ENCODE data around the gene PLEKHB1. TPM values are rescaled to one million over a fixed set of nuclear protein-coding genes. Genes with fewer than 3 reads are reported as not detected.

The PLEKHB1 gene
- total RNA-seq (10 to 100 TPM in 2 of 4 donors, 1 to 10 TPM in 2; 8.1 to 13.7 (median 9.9) TPM), polyA plus RNA-seq (10 to 100 TPM in 1 of 3 donors, 1 to 10 TPM in 1, under 1 TPM in 1; 0.33 to 10.4 (median 5.2) TPM)
- long read RNA-seq, donor 1, partial matches to known transcripts: 2 of 6 reads
- long read RNA-seq, donor 1, other reads (novel, unspliced or antisense): 0 of 6 reads
- long read RNA-seq, donor 2, partial matches to known transcripts: 0 of 2 reads
- long read RNA-seq, donor 2, other reads (novel, unspliced or antisense): 1 of 2 reads

- Histone ChIP-seq H3K27ac (no peak within 1 kb of the TSS), H3K27me3 (ENCODE audit: insufficient read depth in 3 of 3, low read length in 2 of 3) (no peaks in the 10 kb centered on the region), H3K4me3 (peak within 1 kb of the TSS; percentile 55), H3K4me1 (peaks cover 3% of the 10 kb centered on the region), H3K9me3 (no peaks in the 10 kb centered on the region), H3K36me3 (ENCODE audit: insufficient read depth in 1 of 2, low read depth in 1 of 2) (no peaks in the 10 kb centered on the region)
- ATAC-seq (no peak), DNase-seq (no peak)
- no peak for TF ChIP-seq CTCF (IDR thresholded peaks at IDR 0.05)
- intact Hi-C loops (cut with DNase I): no loop called here
- WGBS, 3 donors: 44 to 57% (median 54%) methylated on average over 23 to 26 of the region's 26 CpGs
Measured at GRCh38 chr11:73645972-73646631, at the start of gene PLEKHB1. TSS of gene PLEKHB1 (plus strand) at chr11:73646581. CDS start at chr11:73646609, 28 bp downstream.

GRCh38 chr11:73597336-73597955 lies 48.9 kb upstream of the PLEKHB1 start:
- DNase-seq (no peak), ATAC-seq (no peak)
- intact Hi-C loops (cut with DNase I): no loop called here
- H3K4me1 ChIP-seq: peaks cover 18% of the 10 kb centered on the region
- WGBS, 3 donors: 2 to 3% (median 2%) methylated on average over 20 to 27 of the region's 27 CpGs
- no peaks in the 10 kb centered on the region for H3K9me3 ChIP-seq
- no peaks in the 10 kb centered on the region for H3K36me3 ChIP-seq (ENCODE audit: insufficient read depth in 1 of 2, low read depth in 1 of 2)
- peak overlapping the region; percentile 82 for H3K4me3 ChIP-seq
- H3K27ac ChIP-seq: peak overlapping the region; percentile 82
- H3K27me3 ChIP-seq (ENCODE audit: insufficient read depth in 3 of 3, low read length in 2 of 3): no peaks in the 10 kb centered on the region
- TF ChIP-seq CTCF (IDR thresholded peaks at IDR 0.05): no peak

GRCh38 chr11:73597956-73598718 lies 48.2 kb upstream of the PLEKHB1 start, which contains the start of gene FAM168A:
TSS of gene FAM168A (minus strand) at chr11:73598112. CDS start at chr11:73468474, 129,638 bp downstream.
- H3K27me3 ChIP-seq (ENCODE audit: insufficient read depth in 3 of 3, low read length in 2 of 3): no peaks in the 10 kb centered on the region
- ATAC-seq (peak; percentile 96 to 98 (median 96)), DNase-seq (peak; percentile 96 to 98)
- WGBS, 3 donors: 0% methylated on average over 36 to 64 of the region's 64 CpGs
- peaks cover 18% of the 10 kb centered on the region for H3K4me1 ChIP-seq
- intact Hi-C loops (cut with DNase I): no loop called here
- no peaks in the 10 kb centered on the region for H3K9me3 ChIP-seq
- peak; percentile 35 for TF ChIP-seq CTCF (IDR thresholded peaks at IDR 0.05)
- peak within 1 kb of the TSS; percentile 82 for H3K27ac ChIP-seq
- no peaks in the 10 kb centered on the region for H3K36me3 ChIP-seq (ENCODE audit: insufficient read depth in 1 of 2, low read depth in 1 of 2)
- peak within 1 kb of the TSS; percentile 82 for H3K4me3 ChIP-seq

GRCh38 chr11:73598719-73599379 lies 47.5 kb upstream of the PLEKHB1 start:
- TF ChIP-seq CTCF (IDR thresholded peaks at IDR 0.05): no peak
- Histone ChIP-seq H3K4me3 (peak overlapping the region; percentile 82), H3K9me3 (no peaks in the 10 kb centered on the region), H3K36me3 (ENCODE audit: insufficient read depth in 1 of 2, low read depth in 1 of 2) (no peaks in the 10 kb centered on the region), H3K27ac (peak overlapping the region; percentile 82), H3K27me3 (ENCODE audit: insufficient read depth in 3 of 3, low read length in 2 of 3) (no peaks in the 10 kb centered on the region), H3K4me1 (peaks cover 18% of the 10 kb centered on the region)
- ATAC-seq (no peak), DNase-seq (no peak)
- intact Hi-C loops (cut with DNase I): no loop called here
- WGBS, 3 donors: 21 to 25% (median 24%) methylated on average over 20 of the region's 20 CpGs
